ENCODE results near the gene ATP2C2. TPM values are rescaled to one million over a fixed set of nuclear protein-coding genes. Genes with fewer than 3 reads are reported as not detected.
A peak's percentile ranks its signal among the peaks of the same experiment; 100 is the strongest.

ATP2C2 gene
- total RNA-seq, 1 experiment from 2014 or later, result 20.3 TPM

DNA sequence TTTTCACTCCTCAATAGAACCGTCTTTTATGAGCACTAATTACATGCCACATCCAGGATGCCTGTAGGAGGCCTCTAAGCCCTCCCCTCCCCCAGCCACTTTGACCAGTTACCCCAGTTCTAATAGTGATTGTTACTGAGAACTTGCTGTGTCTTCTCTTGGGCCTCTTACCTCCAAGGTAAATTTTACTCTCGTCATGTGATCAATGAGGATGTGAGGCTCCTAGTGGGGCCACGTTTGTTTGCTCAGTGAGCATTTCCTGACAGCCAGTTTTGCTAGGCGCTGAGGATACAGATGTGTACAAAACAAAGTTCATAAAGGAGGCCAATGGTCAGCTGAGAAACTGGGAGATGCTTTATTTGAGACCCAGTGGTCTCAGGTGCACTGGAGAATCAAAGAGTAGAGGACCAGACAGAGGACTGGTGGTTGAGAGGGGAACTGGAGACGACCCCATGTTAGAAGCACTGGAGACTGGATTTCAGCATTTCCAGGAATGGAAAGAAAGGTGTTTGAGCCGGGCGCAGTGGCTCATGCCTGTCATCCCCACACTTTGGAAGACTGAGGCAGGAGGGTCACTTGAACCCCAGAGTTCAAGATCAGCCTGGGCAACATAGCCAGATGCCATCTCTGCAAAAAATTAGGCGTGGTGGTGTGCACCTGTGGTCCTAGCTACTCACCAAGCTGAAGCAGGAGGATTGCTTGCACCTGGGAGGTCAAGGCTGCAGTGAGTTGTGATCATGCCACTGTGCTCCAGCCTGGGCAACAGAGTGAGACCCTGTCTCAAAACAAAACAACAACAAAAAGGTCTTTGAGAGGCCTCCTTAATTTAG is 2.6 kb downstream of the ATP2C2 start:
- H3K4me3 ChIP-seq (replicated peaks in 1 of 2; ENCODE audit: low read depth in 1 of 2, low read length in 2 of 2), result no peak overlapping the region
- H2AFZ ChIP-seq (ENCODE audit: low read depth, low read length, poor library complexity, severe bottlenecking), result no peak overlapping the region
- DNase-seq (ENCODE audit: low read depth, low spot score), result no peak
- no peak overlapping the region for H3K27ac ChIP-seq (ENCODE audit: low read depth, low read length)
- ATAC-seq, result no peak
- peak overlapping the region; percentile 47 for H3K4me2 ChIP-seq (ENCODE audit: low read length)
- ChIA-PET RAD21 (ENCODE audit: low non-redundant PET in 1 of 2, low total read pairs in 2 of 2, uncharacterized antibody in 2 of 2, unreplicated experiment in 2 of 2) (no interaction called here), POLR2A (no interaction called here), CTCF (no interaction called here)
- TF ChIP-seq RAD21 (IDR thresholded peaks at IDR 0.05; ENCODE audit: low read depth), result no peak
- TF ChIP-seq ZNF274 (IDR thresholded peaks at IDR 0.05; ENCODE audit: low read depth, low read length), result no peak
- no peak for TF ChIP-seq JUND (IDR thresholded peaks at IDR 0.05)
- TF ChIP-seq, protein P1, sequence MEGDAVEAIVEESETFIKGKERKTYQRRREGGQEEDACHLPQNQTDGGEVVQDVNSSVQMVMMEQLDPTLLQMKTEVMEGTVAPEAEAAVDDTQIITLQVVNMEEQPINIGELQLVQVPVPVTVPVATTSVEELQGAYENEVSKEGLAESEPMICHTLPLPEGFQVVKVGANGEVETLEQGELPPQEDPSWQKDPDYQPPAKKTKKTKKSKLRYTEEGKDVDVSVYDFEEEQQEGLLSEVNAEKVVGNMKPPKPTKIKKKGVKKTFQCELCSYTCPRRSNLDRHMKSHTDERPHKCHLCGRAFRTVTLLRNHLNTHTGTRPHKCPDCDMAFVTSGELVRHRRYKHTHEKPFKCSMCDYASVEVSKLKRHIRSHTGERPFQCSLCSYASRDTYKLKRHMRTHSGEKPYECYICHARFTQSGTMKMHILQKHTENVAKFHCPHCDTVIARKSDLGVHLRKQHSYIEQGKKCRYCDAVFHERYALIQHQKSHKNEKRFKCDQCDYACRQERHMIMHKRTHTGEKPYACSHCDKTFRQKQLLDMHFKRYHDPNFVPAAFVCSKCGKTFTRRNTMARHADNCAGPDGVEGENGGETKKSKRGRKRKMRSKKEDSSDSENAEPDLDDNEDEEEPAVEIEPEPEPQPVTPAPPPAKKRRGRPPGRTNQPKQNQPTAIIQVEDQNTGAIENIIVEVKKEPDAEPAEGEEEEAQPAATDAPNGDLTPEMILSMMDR (IDR thresholded peaks at IDR 0.05 in 2 of 3, conservative IDR thresholded peaks at IDR 0.05 in 1 of 3; ENCODE audit: borderline replicate concordance in 1 of 3, insufficient read depth in 1 of 3, low read depth in 2 of 3, low read length in 2 of 3), result no peak
- H3K9ac ChIP-seq (ENCODE audit: low read length), result no peak overlapping the region
- H3K79me2 ChIP-seq (ENCODE audit: insufficient read depth, low read length), result no peaks in the 10 kb centered on the region
- no peaks in the 10 kb centered on the region for H3K9me2 ChIP-seq (ENCODE audit: insufficient read depth)
- H4K20me1 ChIP-seq (ENCODE audit: insufficient read depth), result no peaks in the 10 kb centered on the region
- no peaks in the 10 kb centered on the region for H3K27me3 ChIP-seq (ENCODE audit: insufficient read depth, low read length)
- H3K4me1 ChIP-seq (ENCODE audit: control insufficient read depth in 1 of 2, insufficient read depth in 2 of 2, low read length in 2 of 2), result peaks cover 23 to 38% of the 10 kb centered on the region in 2 experiments
- intact Hi-C loops (cut with micrococcal nuclease), result no loop called here
- H3K9me3 ChIP-seq (ENCODE audit: control insufficient read depth in 1 of 2, insufficient read depth in 1 of 2, low read depth in 1 of 2, low read length in 2 of 2), result no peaks in the 10 kb centered on the region
- BruUV-seq (replicated peaks), result no TSS peak
- no peaks in the 10 kb centered on the region for H3K36me3 ChIP-seq (ENCODE audit: control insufficient read depth in 1 of 2, insufficient read depth in 2 of 2, low read length in 2 of 2)

DNA sequence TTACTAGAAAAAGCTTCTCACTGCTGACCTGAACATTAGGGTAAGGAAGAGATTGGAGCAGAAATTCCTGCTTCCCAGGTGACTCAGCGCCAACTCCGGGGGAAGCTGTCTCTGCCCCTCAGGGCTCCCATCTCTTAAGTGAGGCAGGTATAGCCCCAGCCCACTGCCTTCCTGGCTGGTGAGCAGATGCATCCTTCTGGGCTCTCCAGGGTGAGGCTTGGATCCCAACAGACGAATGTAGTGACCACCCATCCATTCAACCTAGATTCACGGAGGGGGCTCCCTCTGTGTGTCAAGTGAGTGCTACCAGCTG is 3.2 kb downstream of the ATP2C2 start:
- Histone ChIP-seq H3K27me3 (ENCODE audit: insufficient read depth, low read length) (no peaks in the 10 kb centered on the region), H3K79me2 (ENCODE audit: insufficient read depth, low read length) (no peaks in the 10 kb centered on the region), H3K36me3 (ENCODE audit: control insufficient read depth in 1 of 2, insufficient read depth in 2 of 2, low read length in 2 of 2) (no peaks in the 10 kb centered on the region), H3K9ac (ENCODE audit: low read length) (no peak overlapping the region), H3K4me2 (ENCODE audit: low read length) (no peak overlapping the region), H2AFZ (ENCODE audit: low read depth, low read length, poor library complexity, severe bottlenecking) (no peak overlapping the region), H3K9me3 (ENCODE audit: control insufficient read depth in 1 of 2, insufficient read depth in 1 of 2, low read depth in 1 of 2, low read length in 2 of 2) (no peaks in the 10 kb centered on the region), H3K4me3 (replicated peaks in 1 of 2; ENCODE audit: low read depth in 1 of 2, low read length in 2 of 2) (no peak overlapping the region), H3K27ac (ENCODE audit: low read depth, low read length) (no peak overlapping the region), H3K9me2 (ENCODE audit: insufficient read depth) (no peaks in the 10 kb centered on the region), H4K20me1 (ENCODE audit: insufficient read depth) (no peaks in the 10 kb centered on the region), H3K4me1 (ENCODE audit: control insufficient read depth in 1 of 2, insufficient read depth in 2 of 2, low read length in 2 of 2) (peaks cover 23 to 38% of the 10 kb centered on the region in 2 experiments)
- ChIA-PET CTCF (no interaction called here), RAD21 (ENCODE audit: low non-redundant PET in 1 of 2, low total read pairs in 2 of 2, uncharacterized antibody in 2 of 2, unreplicated experiment in 2 of 2) (no interaction called here), POLR2A (no interaction called here)
- no TSS peak for BruUV-seq (replicated peaks)
- ATAC-seq, result no peak
- TF ChIP-seq SRF (IDR thresholded peaks at IDR 0.05; ENCODE audit: low read depth) (no peak), EZH2phosphoT487 (IDR thresholded peaks at IDR 0.05; ENCODE audit: borderline replicate concordance) (no peak), YY1 (IDR thresholded peaks at IDR 0.05; ENCODE audit: extremely low read depth, insufficient replicate concordance, low read depth, low read length) (no peak), EZH2 (IDR thresholded peaks at IDR 0.05) (no peak), TCF7L2 (IDR thresholded peaks at IDR 0.05; ENCODE audit: borderline replicate concordance, extremely low read depth, insufficient read depth, insufficient read length) (no peak)
- no peak for DNase-seq (ENCODE audit: low read depth, low spot score)
- intact Hi-C loops (cut with micrococcal nuclease), result no loop called here

Measured in HCT116 (cell line).